GM23338 (cell line): Measurements from ENCODE around the gene HTT. TPM values are rescaled to one million over a fixed set of nuclear protein-coding genes. Genes with fewer than 3 reads are reported as not detected.

ENCODE experiments used
- ATAC-seq: fragments of 200-7000 bp; cut with Tn5 transposase; 3 replicates; pipeline ENCODE4 v1.9.1; 2020
- DNase-seq: peaks from one replicate; pipeline ENCODE4 v3.0.0-alpha.2; 2015; ENCODE audit warnings: low spot score
- H2AFZ ChIP-seq: fragments of 200-600 bp; sonication (generic); 2 replicates; pipeline ENCODE4 v1.8.0; 2016; ENCODE audit warnings: antibody characterized with exemption, mild to moderate bottlenecking, moderate library complexity
- H3F3A ChIP-seq: fragments of 200-600 bp; sonication (generic); replicated peaks from 2 replicates; pipeline ENCODE4 v1.8.0; 2017; ENCODE audit warnings: antibody characterized with exemption, mixed run types, low read depth
- H3K27ac ChIP-seq: fragments of 200-600 bp; sonication (generic); 2 replicates; pipeline ENCODE4 v1.6.1; 2016; ENCODE audit warnings: low read depth
- H3K27me3 ChIP-seq: fragments of 200-600 bp; sonication (generic); 2 replicates; pipeline ENCODE4 v1.8.0; 2016; ENCODE audit warnings: mild to moderate bottlenecking, mixed run types, moderate library complexity; ENCODE audit not compliant: insufficient read depth
- H3K36me3 ChIP-seq: fragments of 200-600 bp; sonication (generic); 2 replicates; pipeline ENCODE4 v1.8.0; 2016; ENCODE audit warnings: mild to moderate bottlenecking; ENCODE audit not compliant: insufficient read depth
- H3K4me1 ChIP-seq: fragments of 200-600 bp; sonication (generic); 2 replicates; pipeline ENCODE4 v1.8.0; 2016; ENCODE audit warnings: mild to moderate bottlenecking, moderate library complexity; ENCODE audit not compliant: insufficient read depth
- H3K4me2 ChIP-seq: fragments of 200-600 bp; sonication (generic); 2 replicates; pipeline ENCODE4 v1.7.1; 2017; ENCODE audit warnings: mixed run types
- H3K4me3 ChIP-seq: fragments of 200-600 bp; sonication (generic); 2 replicates; pipeline ENCODE4 v1.6.1; 2016; ENCODE audit warnings: mixed run types
- H3K79me2 ChIP-seq: fragments of 200-600 bp; sonication (generic); replicated peaks from 2 replicates; pipeline ENCODE4 v1.8.0; 2017; ENCODE audit warnings: mild to moderate bottlenecking; ENCODE audit not compliant: insufficient read depth
- H3K9me2 ChIP-seq: fragments of 200-600 bp; sonication (generic); 2 replicates; pipeline ENCODE4 v1.8.0; 2017; ENCODE audit not compliant: insufficient read depth
- H4K20me1 ChIP-seq: fragments of 200-600 bp; sonication (generic); replicated peaks from 2 replicates; pipeline ENCODE4 v1.8.0; 2017; ENCODE audit warnings: mild to moderate bottlenecking; ENCODE audit not compliant: insufficient read depth
- H3K27ac Mint-ChIP-seq: 2 replicates; pipeline ENCODE4 v1.8.0; 2020; ENCODE audit warnings: inconsistent platforms, mild to moderate bottlenecking, moderate library complexity, mixed read lengths
- H3K27me3 Mint-ChIP-seq: 3 replicates; pipeline ENCODE4 v1.8.0; 2022; ENCODE audit warnings: low read depth, mild to moderate bottlenecking, moderate library complexity, mixed read lengths, inconsistent platforms; ENCODE audit not compliant: insufficient read depth, poor library complexity
- H3K36me3 Mint-ChIP-seq: 3 replicates; pipeline ENCODE4 v1.8.0; 2021; ENCODE audit warnings: low read depth, mild to moderate bottlenecking, inconsistent platforms, moderate library complexity, mixed read lengths
- H3K4me1 Mint-ChIP-seq: 3 replicates; pipeline ENCODE4 v1.8.0; 2020; ENCODE audit warnings: mild to moderate bottlenecking, inconsistent platforms, mixed read lengths
- H3K4me3 Mint-ChIP-seq: 3 replicates; pipeline ENCODE4 v1.8.0; 2021; ENCODE audit warnings: moderate library complexity, mild to moderate bottlenecking, inconsistent platforms, mixed read lengths
- H3K9me3 Mint-ChIP-seq: 3 replicates; pipeline ENCODE4 v1.8.0; 2020; ENCODE audit warnings: moderate library complexity, mild to moderate bottlenecking, inconsistent platforms, mixed read lengths
- CREB1 ChIP-seq: fragments of 250-450 bp; sonication (Bioruptor Pico); IDR thresholded peaks from 2 replicates; pipeline ENCODE4 v1.5.0; 2020; ENCODE audit warnings: low read depth, mild to moderate bottlenecking, moderate library complexity
- CTCF ChIP-seq, 2 experiments: fragments of 200-600 bp in 1 of 2; sonication (generic) in 1 of 2; conservative IDR thresholded peaks; 2 replicates each; pipeline versions ENCODE4 v1.5.1 to v1.6.1; 2016 to 2017; ENCODE audit warnings: antibody characterized with exemption in 2 of 2, low read depth in 2 of 2, mild to moderate bottlenecking in 2 of 2, moderate library complexity in 1 of 2
- ETS1 ChIP-seq: IDR thresholded peaks from 2 replicates; pipeline ENCODE4 v1.6.1; 2016; ENCODE audit warnings: antibody characterized with exemption
- EZH2 ChIP-seq: fragments of 200-600 bp; sonication (generic); IDR thresholded peaks from one replicate; pipeline ENCODE4 v1.8.0; 2017; ENCODE audit warnings: antibody characterized with exemption, mild to moderate bottlenecking, low read depth; ENCODE audit not compliant: unreplicated experiment
- EZH2phosphoT487 ChIP-seq: fragments of 200-600 bp; sonication (generic); IDR thresholded peaks from one replicate; pipeline ENCODE4 v1.8.1; 2018; ENCODE audit warnings: antibody characterized with exemption; ENCODE audit not compliant: unreplicated experiment
- JUNB ChIP-seq: IDR thresholded peaks from one replicate; pipeline ENCODE4 v1.6.1; 2016; ENCODE audit warnings: antibody characterized with exemption; ENCODE audit not compliant: unreplicated experiment
- NANOG ChIP-seq: IDR thresholded peaks from 2 replicates; pipeline ENCODE4 v1.6.1; 2016; ENCODE audit warnings: antibody characterized with exemption, borderline replicate concordance
- POLR2AphosphoS5 ChIP-seq: IDR thresholded peaks from 2 replicates; pipeline ENCODE4 v1.6.1; 2016; ENCODE audit warnings: antibody characterized with exemption, low read depth
- REST ChIP-seq: IDR thresholded peaks from one replicate; pipeline ENCODE4 v1.6.1; 2018; ENCODE audit warnings: antibody characterized with exemption; ENCODE audit not compliant: unreplicated experiment
- STAT1 ChIP-seq: IDR thresholded peaks from one replicate; pipeline ENCODE4 v1.6.1; 2016; ENCODE audit warnings: antibody characterized with exemption; ENCODE audit not compliant: unreplicated experiment
- ZNF114 ChIP-seq: fragments of 250-450 bp; sonication (Bioruptor Pico); IDR thresholded peaks from 2 replicates; pipeline ENCODE4 v1.5.0; 2020; ENCODE audit warnings: mild to moderate bottlenecking, moderate library complexity
- ZNF331 ChIP-seq: fragments of 250-450 bp; sonication (Bioruptor Pico); IDR thresholded peaks from 2 replicates; pipeline ENCODE4 v1.5.0; 2020; ENCODE audit warnings: low read depth, mild to moderate bottlenecking, moderate library complexity
- ZNF462 ChIP-seq: fragments of 250-450 bp; sonication (Bioruptor Pico); IDR thresholded peaks from 2 replicates; pipeline ENCODE4 v1.5.0; 2020; ENCODE audit warnings: mild to moderate bottlenecking, moderate library complexity
- long read RNA-seq: library from polyadenylated mRNA; unstranded; transcript quantifications from one replicate; pipeline ENCODE4 v2.0.0, GENCODE V29; 2020; ENCODE audit not compliant: unreplicated experiment
- polyA plus RNA-seq: library from polyadenylated mRNA; unstranded; fragments of >200 nt; fragmentation: Nextera tagmentation; extraction: Ambion mirVana; gene quantifications from 2 replicates; pipeline ENCODE4 v1.2.1, GENCODE V29; 2016
- total RNA-seq: library from RNA; depleted of rRNA; stranded (reverse); fragments of >200 nt; shearing (Covaris generic); gene quantifications from 2 replicates; pipeline ENCODE4 v1.2.3, GENCODE V29; 2014; rRNA removed

HTT gene
- total RNA-seq: 62.7 and 67.7 TPM in 2 replicates
- 23.8 and 26.6 TPM in 2 replicates for polyA plus RNA-seq
- long read RNA-seq, partial matches to known transcripts: 2 of 5 reads
- long read RNA-seq, other reads (novel, unspliced or antisense): 3 of 5 reads

DNA sequence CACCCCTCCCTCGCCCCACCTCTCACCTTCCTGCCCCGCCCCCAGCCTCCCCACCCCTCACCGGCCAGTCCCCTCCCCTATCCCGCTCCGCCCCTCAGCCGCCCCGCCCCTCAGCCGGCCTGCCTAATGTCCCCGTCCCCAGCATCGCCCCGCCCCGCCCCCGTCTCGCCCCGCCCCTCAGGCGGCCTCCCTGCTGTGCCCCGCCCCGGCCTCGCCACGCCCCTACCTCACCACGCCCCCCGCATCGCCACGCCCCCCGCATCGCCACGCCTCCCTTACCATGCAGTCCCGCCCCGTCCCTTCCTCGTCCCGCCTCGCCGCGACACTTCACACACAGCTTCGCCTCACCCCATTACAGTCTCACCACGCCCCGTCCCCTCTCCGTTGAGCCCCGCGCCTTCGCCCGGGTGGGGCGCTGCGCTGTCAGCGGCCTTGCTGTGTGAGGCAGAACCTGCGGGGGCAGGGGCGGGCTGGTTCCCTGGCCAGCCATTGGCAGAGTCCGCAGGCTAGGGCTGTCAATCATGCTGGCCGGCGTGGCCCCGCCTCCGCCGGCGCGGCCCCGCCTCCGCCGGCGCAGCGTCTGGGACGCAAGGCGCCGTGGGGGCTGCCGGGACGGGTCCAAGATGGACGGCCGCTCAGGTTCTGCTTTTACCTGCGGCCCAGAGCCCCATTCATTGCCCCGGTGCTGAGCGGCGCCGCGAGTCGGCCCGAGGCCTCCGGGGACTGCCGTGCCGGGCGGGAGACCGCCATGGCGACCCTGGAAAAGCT lies at the start of gene HTT, which contains the start of gene HTT-AS:
Gene HTT, plus strand, starts transcription at position 604 of the 768 bp plus-strand sequence. Its CDS starts 145 bp downstream, at position 749.
Gene HTT-AS, minus strand, starts transcription at position 461 of the 768 bp plus-strand sequence.
- peaks cover 12% of the 10 kb centered on the region for H3K4me1 ChIP-seq
- no peaks in the 10 kb centered on the region for H3K9me2 ChIP-seq
- peak; percentile 72 for ATAC-seq
- peak within 1 kb of the TSS; percentile 88 for H3K4me2 ChIP-seq
- H3K27ac ChIP-seq: peak within 1 kb of the TSS; percentile 94
- H3K4me3 ChIP-seq: peak within 1 kb of the TSS; percentile 76
- H3K9me3 Mint-ChIP-seq: no peaks in the 10 kb centered on the region
- H3F3A ChIP-seq: no peaks in the 10 kb centered on the region
- no peaks in the 10 kb centered on the region; the same call in 2 of the 3 replicates for H3K36me3 Mint-ChIP-seq
- H2AFZ ChIP-seq: peak within 1 kb of the TSS; percentile 94
- no peaks in the 10 kb centered on the region for H3K36me3 ChIP-seq
- peak within 1 kb of the TSS; percentile 98 for H3K4me3 Mint-ChIP-seq
- peaks cover 5% of the 10 kb centered on the region for H3K27me3 Mint-ChIP-seq
- TF ChIP-seq EZH2 (no peak), ZNF114 (no peak), JUNB (no peak), ETS1 (peak; percentile 15; the same call in 1 of the 2 replicates), STAT1 (no peak), CREB1 (CRISPR knock-in tag) (peak; percentile 71; the same call in 1 of the 2 replicates), EZH2phosphoT487 (no peak), CTCF (conservative IDR thresholded peaks at IDR 0.05; ENCODE audit: low read depth in 2 of 2) (no peak), NANOG (no peak), ZNF462 (CRISPR knock-in tag) (no peak), REST (no peak), POLR2AphosphoS5 (peak; percentile 79), ZNF331 (CRISPR knock-in tag) (no peak)
- peaks cover 38% of the 10 kb centered on the region for H3K79me2 ChIP-seq
- H3K27ac Mint-ChIP-seq: peak within 1 kb of the TSS; percentile 99
- H3K27me3 ChIP-seq: no peaks in the 10 kb centered on the region
- peaks cover 23% of the 10 kb centered on the region for H4K20me1 ChIP-seq
- H3K4me1 Mint-ChIP-seq: peaks cover 16% of the 10 kb centered on the region
- peak; percentile 93 for DNase-seq
